Measurements from ENCODE around the gene LACC1. TPM values are rescaled to one million over a fixed set of nuclear protein-coding genes. Genes with fewer than 3 reads are reported as not detected.

LACC1 gene
- total RNA-seq, 1 experiment from 2014 or later: 3.7 TPM

- WGBS (ENCODE audit: extremely low coverage, insufficient read length, low lambda C conversion rate): no CpG with 5 or more reads among the region's 4 CpGs
- H4K5ac ChIP-seq (ENCODE audit: insufficient read length, low read depth, low read length): no peak overlapping the region
These were observed 40.8 kb upstream of the LACC1 start for GRCh38 chr13:43838909-43839308.

More at GRCh38 chr13:43838909-43839308, 40.8 kb upstream of the LACC1 start:
- Histone ChIP-seq H3K27ac (ENCODE audit: insufficient read length, low read depth, low read length) (no peak overlapping the region), H3K14ac (ENCODE audit: insufficient read depth, low read length) (no peak overlapping the region), H3K4me1 (ENCODE audit: insufficient read depth, low read length) (no peaks in the 10 kb centered on the region), H3K18ac (ENCODE audit: insufficient read length, low read depth, low read length) (no peak overlapping the region), H2BK12ac (ENCODE audit: insufficient read length, low read depth, low read length) (no peak overlapping the region), H2AFZ (ENCODE audit: low read length) (no peak overlapping the region), H2BK120ac (ENCODE audit: low read depth, low read length, poor library complexity, severe bottlenecking) (no peak overlapping the region), H2BK20ac (ENCODE audit: low read depth, low read length, poor library complexity, severe bottlenecking) (no peak overlapping the region), H3K79me1 (ENCODE audit: insufficient read depth, low read depth, low read length, poor library complexity, severe bottlenecking) (no peaks in the 10 kb centered on the region), H3T11ph (ENCODE audit: low read length) (no peak overlapping the region), H2BK15ac (ENCODE audit: low read depth, low read length) (no peak overlapping the region), H3K56ac (ENCODE audit: insufficient read length, low read depth, low read length) (no peak overlapping the region), H4K8ac (replicated peaks; ENCODE audit: insufficient read length, low read depth, low read length) (no peak overlapping the region), H4K20me1 (ENCODE audit: control insufficient read depth, insufficient read depth, insufficient read length) (no peaks in the 10 kb centered on the region), H3K9me3 (ENCODE audit: control insufficient read depth, low read depth, low read length) (no peaks in the 10 kb centered on the region), H3K79me2 (ENCODE audit: insufficient read depth, low read length) (no peaks in the 10 kb centered on the region), H3K4ac (ENCODE audit: low read depth, low read length) (no peak overlapping the region), H3K4me2 (ENCODE audit: insufficient read depth, insufficient read length, low read length) (no peak overlapping the region), H3K23ac (ENCODE audit: insufficient read length, low read depth, low read length) (no peak overlapping the region), H2BK5ac (ENCODE audit: insufficient read length, low read length) (no peak overlapping the region), H3K9ac (ENCODE audit: extremely low read depth, insufficient read length, low read length) (no peak overlapping the region), H4K91ac (ENCODE audit: insufficient read length, low read depth, low read length) (no peak overlapping the region), H2AK5ac (ENCODE audit: insufficient read length, low read length) (no peak overlapping the region), H3K27me3 (ENCODE audit: insufficient read depth, low read length) (no peaks in the 10 kb centered on the region), H3K23me2 (ENCODE audit: insufficient read length, low read depth, low read length, poor library complexity, severe bottlenecking) (no peaks in the 10 kb centered on the region)
- Mint-ChIP-seq H3K4me1 (no peaks in the 10 kb centered on the region), H3K27me3 (ENCODE audit: low read depth) (no peaks in the 10 kb centered on the region), H3K36me3 (ENCODE audit: insufficient read depth in 1 of 3, low read depth in 3 of 3) (peaks cover 0 to 6% (median 1%) of the 10 kb centered on the region in 3 experiments; a peak in 1 of 7 replicates), H3K4me3 (no peak overlapping the region), H3K9me3 (peaks cover 3 to 4% of the 10 kb centered on the region in 2 experiments; a peak in 4 of 5 replicates), H3K27ac (no peak overlapping the region)
- no peak for DNase-seq
- no peak for TF ChIP-seq CTCF (conservative IDR thresholded peaks at IDR 0.05)

All from H9 (cell line).